Trophoblast cell (in vitro differentiated cells and primary cell): Measurements from ENCODE around the gene GPI.

ENCODE experiments used
- DNase-seq, 2 donors: peaks; one replicate each; pipeline ENCODE4 v3.0.0-alpha.2; 2016
- H2AFZ ChIP-seq: 2 replicates; pipeline ENCODE4 v1.6.1; 2013; ENCODE audit warnings: low read length, moderate library complexity, mild to moderate bottlenecking; ENCODE audit not compliant: insufficient read depth, poor library complexity
- H2AK5ac ChIP-seq: 2 replicates; pipeline ENCODE4 v1.6.1; 2013; ENCODE audit warnings: mild to moderate bottlenecking, low read length
- H2BK120ac ChIP-seq: 2 replicates; pipeline ENCODE4 v1.6.1; 2013; ENCODE audit warnings: low read length, mild to moderate bottlenecking, moderate library complexity; ENCODE audit not compliant: insufficient read depth, poor library complexity
- H2BK12ac ChIP-seq: 2 replicates; pipeline ENCODE4 v1.6.1; 2013; ENCODE audit warnings: mild to moderate bottlenecking, low read length, moderate library complexity
- H2BK5ac ChIP-seq: 2 replicates; pipeline ENCODE4 v1.6.1; 2013; ENCODE audit warnings: low read length, low read depth, moderate library complexity, mild to moderate bottlenecking; ENCODE audit not compliant: poor library complexity
- H3K14ac ChIP-seq: 2 replicates; pipeline ENCODE4 v1.6.1; 2013; ENCODE audit warnings: mild to moderate bottlenecking, low read length
- H3K18ac ChIP-seq: 2 replicates; pipeline ENCODE4 v1.6.1; 2013; ENCODE audit warnings: mild to moderate bottlenecking, low read length
- H3K23ac ChIP-seq: 2 replicates; pipeline ENCODE4 v1.6.1; 2013; ENCODE audit warnings: low read length
- H3K27ac ChIP-seq: 2 replicates; pipeline ENCODE4 v1.5.1; 2013; ENCODE audit warnings: low read depth, mild to moderate bottlenecking, inconsistent platforms, low read length, moderate library complexity
- H3K27me3 ChIP-seq: 2 replicates; pipeline ENCODE4 v1.6.1; 2013; ENCODE audit warnings: inconsistent platforms, mild to moderate bottlenecking, low read length, moderate library complexity; ENCODE audit not compliant: insufficient read depth
- H3K36me3 ChIP-seq, 2 experiments: 1 replicate in 1 of 2; 2 replicates in 1 of 2; pipeline ENCODE4 v1.6.1; 2013; ENCODE audit warnings: low read length in 2 of 2, mild to moderate bottlenecking in 2 of 2, moderate library complexity in 1 of 2; ENCODE audit not compliant: insufficient read depth in 2 of 2, control insufficient read depth in 1 of 2
- H3K4ac ChIP-seq: 2 replicates; pipeline ENCODE4 v1.6.1; 2013; ENCODE audit warnings: low read depth, mild to moderate bottlenecking, low read length, moderate library complexity
- H3K4me1 ChIP-seq, 2 experiments: 1 replicate in 1 of 2; 2 replicates in 1 of 2; pipeline ENCODE4 v1.6.1; 2013; ENCODE audit warnings: low read length in 2 of 2, mild to moderate bottlenecking in 2 of 2, moderate library complexity in 1 of 2; ENCODE audit not compliant: insufficient read depth in 2 of 2, control insufficient read depth in 1 of 2
- H3K4me2 ChIP-seq: 2 replicates; pipeline ENCODE4 v1.6.1; 2013; ENCODE audit warnings: inconsistent platforms, mild to moderate bottlenecking, low read length, moderate library complexity
- H3K4me3 ChIP-seq: 2 replicates; pipeline ENCODE4 v1.5.1; 2013; ENCODE audit warnings: mild to moderate bottlenecking, low read depth, low read length, inconsistent platforms
- H3K79me1 ChIP-seq: one replicate; pipeline ENCODE4 v1.6.1; 2013; ENCODE audit warnings: low read length
- H3K79me2 ChIP-seq: 2 replicates; pipeline ENCODE4 v1.6.1; 2013; ENCODE audit warnings: low read length, mild to moderate bottlenecking; ENCODE audit not compliant: control insufficient read depth, insufficient read depth, poor library complexity
- H3K9ac ChIP-seq: 2 replicates; pipeline ENCODE4 v1.6.1; 2013; ENCODE audit warnings: mild to moderate bottlenecking, low read length
- H3K9me3 ChIP-seq: 2 replicates; pipeline ENCODE4 v1.6.1; 2013; ENCODE audit warnings: low read depth, mild to moderate bottlenecking, control low read depth, inconsistent platforms, low read length; ENCODE audit not compliant: insufficient read depth
- H4K12ac ChIP-seq: 2 replicates; pipeline ENCODE4 v1.6.1; 2013; ENCODE audit warnings: low read depth, mild to moderate bottlenecking, low read length, moderate library complexity
- H4K8ac ChIP-seq: 2 replicates; pipeline ENCODE4 v1.6.1; 2013; ENCODE audit warnings: low read depth, mild to moderate bottlenecking, low read length, moderate library complexity
- H4K91ac ChIP-seq: one replicate; pipeline ENCODE4 v1.6.1; 2013; ENCODE audit warnings: low read depth, mild to moderate bottlenecking, low read length, moderate library complexity
- WGBS: extraction: QIAGEN DNeasy Blood & Tissue Kit; methylation state at CpG from one replicate; pipeline ENCODE4 v1.1.7; 2013; ENCODE audit warnings: missing lambda C conversion rate; ENCODE audit not compliant: insufficient read length, insufficient coverage; ENCODE audit errors: extremely low coverage; 5-methylcytosine and 5-hydroxymethylcytosine counted together

GPI gene

DNA sequence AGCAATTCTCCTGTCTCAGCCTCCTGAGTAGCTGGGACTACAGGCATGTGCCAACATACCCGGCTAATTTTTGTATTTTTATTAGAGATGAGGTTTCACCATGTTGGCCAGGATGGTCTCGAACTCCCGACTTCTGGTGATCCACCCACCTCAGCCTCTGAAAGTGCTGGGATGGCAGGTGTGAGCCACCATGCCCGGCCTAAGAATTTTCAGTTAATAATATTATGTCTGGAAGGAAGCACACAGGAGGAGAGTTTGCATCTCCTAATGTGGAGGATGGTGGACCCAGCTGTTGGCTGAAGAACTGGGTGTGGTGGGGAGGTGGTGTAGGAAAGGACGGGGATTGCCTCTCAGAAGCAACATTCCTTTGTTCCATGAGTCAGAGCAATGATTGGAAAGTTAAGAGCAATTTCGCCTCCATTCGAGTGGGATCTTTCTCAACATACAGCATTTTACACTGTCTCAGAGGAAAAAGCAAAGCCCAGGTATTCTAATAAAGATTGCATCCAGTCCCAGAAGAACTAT lies 51.1 kb downstream of the GPI start:
- H3K4ac ChIP-seq: no peak overlapping the region
- H3K4me1 ChIP-seq: no peaks in the 10 kb centered on the region
- H2AFZ ChIP-seq: no peak overlapping the region
- H4K91ac ChIP-seq: no peak overlapping the region
- H3K79me2 ChIP-seq: no peaks in the 10 kb centered on the region
- H3K9me3 ChIP-seq: peaks cover 2% of the 10 kb centered on the region
- H2AK5ac ChIP-seq: no peak overlapping the region
- no peak overlapping the region for H2BK12ac ChIP-seq
- no peaks in the 10 kb centered on the region for H3K27me3 ChIP-seq
- no CpG with 5 or more reads among the region's 7 CpGs for WGBS
- H3K79me1 ChIP-seq: no peaks in the 10 kb centered on the region
- H3K4me2 ChIP-seq: no peak overlapping the region
- H3K27ac ChIP-seq: no peak overlapping the region
- no peak overlapping the region for H2BK5ac ChIP-seq
- H2BK120ac ChIP-seq: no peak overlapping the region
- H3K36me3 ChIP-seq: peaks cover 7 to 16% of the 10 kb centered on the region in 2 experiments
- no peak overlapping the region for H3K18ac ChIP-seq
- no peak overlapping the region for H3K14ac ChIP-seq
- no peak overlapping the region for H3K23ac ChIP-seq
- no peak overlapping the region for H3K9ac ChIP-seq
- no peak overlapping the region for H3K4me3 ChIP-seq
- H4K12ac ChIP-seq: peak overlapping the region; percentile 24
- no peak overlapping the region for H4K8ac ChIP-seq
- peak in 1 of 2 donors; percentile 33 for DNase-seq

DNA sequence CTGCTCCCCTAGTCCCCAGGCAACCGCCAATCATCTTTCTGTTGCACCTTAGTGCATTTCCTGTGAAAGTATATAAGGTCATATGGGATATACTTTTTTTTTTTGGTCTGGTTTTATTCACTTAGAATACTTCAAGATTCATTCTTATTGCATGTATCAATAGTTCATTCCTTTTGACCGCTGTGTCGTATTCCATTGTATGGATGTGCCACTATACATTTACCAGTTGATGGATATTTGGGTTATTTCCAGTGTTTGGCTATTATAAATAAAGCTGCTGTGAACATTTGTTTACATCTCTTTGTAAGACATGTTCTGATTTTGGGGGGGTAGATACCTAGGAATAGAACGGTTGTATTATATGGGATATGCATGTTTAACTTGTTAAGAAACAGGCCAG lies 53.3 kb downstream of the GPI start:
- Histone ChIP-seq H3K4ac (no peak overlapping the region), H3K18ac (no peak overlapping the region), H3K27ac (no peak overlapping the region), H3K9ac (no peak overlapping the region), H4K12ac (no peak overlapping the region), H3K9me3 (peaks cover 2% of the 10 kb centered on the region), H4K91ac (no peak overlapping the region), H3K4me2 (no peak overlapping the region), H3K14ac (no peak overlapping the region), H3K4me3 (no peak overlapping the region), H2BK120ac (no peak overlapping the region), H4K8ac (no peak overlapping the region), H2AFZ (no peak overlapping the region), H3K23ac (no peak overlapping the region), H3K27me3 (no peaks in the 10 kb centered on the region), H2BK5ac (no peak overlapping the region), H3K79me2 (no peaks in the 10 kb centered on the region), H3K4me1 (no peaks in the 10 kb centered on the region), H3K79me1 (no peaks in the 10 kb centered on the region), H2BK12ac (no peak overlapping the region), H2AK5ac (no peak overlapping the region), H3K36me3 (peaks cover 4 to 16% of the 10 kb centered on the region in 2 experiments)
- DNase-seq: no peak
- no CpG with 5 or more reads among the region's 4 CpGs for WGBS

DNA sequence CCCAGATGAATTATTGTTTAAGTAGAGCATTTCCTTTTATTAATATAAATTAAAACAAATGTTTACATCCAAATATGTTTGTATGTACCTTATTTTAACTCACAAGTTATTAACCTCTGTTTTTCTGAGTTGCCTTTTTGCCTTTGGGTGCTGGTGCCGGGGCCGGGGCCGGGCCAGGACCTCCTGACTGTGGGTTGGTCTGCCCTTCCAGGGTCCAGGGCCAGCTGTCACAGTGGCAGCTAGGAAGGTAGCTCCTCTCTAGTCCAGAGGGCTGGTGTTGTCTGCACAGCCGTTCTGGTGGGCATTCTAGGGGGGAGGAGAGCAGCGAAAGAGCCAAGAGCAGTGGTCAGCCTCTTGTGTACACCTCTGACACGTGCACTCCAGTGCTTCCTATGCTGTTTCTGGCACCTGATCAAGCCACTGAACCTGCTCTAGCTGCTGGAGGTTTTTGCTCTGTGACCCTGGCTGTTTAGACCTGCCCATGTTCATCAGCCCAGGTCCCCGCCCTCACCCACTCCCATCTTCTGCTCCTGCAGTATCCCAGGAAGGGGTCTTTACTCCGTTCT lies 61.2 kb downstream of the GPI start:
- Histone ChIP-seq H3K4me2 (no peak overlapping the region), H4K12ac (no peak overlapping the region), H4K91ac (no peak overlapping the region), H3K4me3 (peak overlapping the region; percentile 37), H4K8ac (no peak overlapping the region), H3K4me1 (no peaks in the 10 kb centered on the region), H3K36me3 (peaks cover 4 to 12% of the 10 kb centered on the region in 2 experiments), H3K27ac (no peak overlapping the region), H3K9ac (no peak overlapping the region), H2AFZ (no peak overlapping the region), H3K9me3 (no peaks in the 10 kb centered on the region), H3K79me2 (peaks cover 17% of the 10 kb centered on the region), H3K14ac (no peak overlapping the region), H2BK12ac (no peak overlapping the region), H2BK120ac (no peak overlapping the region), H3K4ac (no peak overlapping the region), H2AK5ac (peak overlapping the region; percentile 62), H3K18ac (no peak overlapping the region), H3K27me3 (no peaks in the 10 kb centered on the region), H3K79me1 (peaks cover 6% of the 10 kb centered on the region), H2BK5ac (no peak overlapping the region), H3K23ac (no peak overlapping the region)
- DNase-seq: no peak
- no CpG with 5 or more reads among the region's 8 CpGs for WGBS

DNA sequence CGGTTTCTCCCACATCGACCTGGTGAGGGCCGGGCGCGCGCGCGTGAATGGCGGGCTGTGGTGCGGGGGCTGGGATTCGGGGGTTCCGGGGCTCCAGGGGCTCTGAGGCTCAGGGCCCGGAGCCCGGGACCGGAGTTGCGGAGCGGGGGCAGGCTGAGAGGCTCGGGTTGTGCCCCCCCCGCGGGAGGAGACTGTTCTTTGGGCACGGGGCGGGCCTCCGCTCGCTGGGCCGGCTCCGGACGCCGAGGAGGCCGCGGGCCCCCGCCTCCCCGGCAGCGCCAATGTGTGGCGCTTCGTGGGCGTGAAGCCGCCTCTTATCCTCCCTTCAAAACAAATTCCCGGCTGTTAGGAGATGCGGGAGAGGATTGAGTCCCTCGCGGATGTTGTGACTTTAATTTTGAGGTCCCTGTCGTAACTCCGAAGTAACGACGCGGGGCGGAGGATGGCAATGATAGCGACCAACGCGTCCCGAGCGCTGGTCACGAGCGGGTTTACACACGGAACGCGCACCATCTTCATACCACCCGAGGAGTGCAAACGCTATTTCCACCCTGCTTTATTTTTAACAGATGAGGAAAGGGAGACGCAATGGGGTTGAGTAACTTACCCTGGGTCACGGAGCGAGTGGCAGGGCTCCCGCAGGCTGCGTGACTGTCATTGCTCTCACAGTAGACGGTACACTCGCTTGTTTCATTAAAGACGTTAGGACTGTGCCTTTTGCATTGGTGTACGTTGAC lies 63.7 kb downstream of the GPI start:
- Histone ChIP-seq H4K8ac (peak overlapping the region; percentile 66), H3K9me3 (no peaks in the 10 kb centered on the region), H4K91ac (peak overlapping the region; percentile 55), H2BK12ac (no peak overlapping the region), H2BK5ac (peak overlapping the region; percentile 62), H3K4me3 (peak overlapping the region; percentile 92), H3K23ac (peak overlapping the region; percentile 30), H3K4me2 (peak overlapping the region; percentile 84), H2AK5ac (peak overlapping the region; percentile 18), H2BK120ac (peak overlapping the region; percentile 52), H3K9ac (peak overlapping the region; percentile 78), H3K27me3 (no peaks in the 10 kb centered on the region), H3K4ac (peak overlapping the region; percentile 71), H3K4me1 (no peaks in the 10 kb centered on the region), H3K79me1 (peaks cover 6% of the 10 kb centered on the region), H3K14ac (peak overlapping the region; percentile 21), H3K27ac (peak overlapping the region; percentile 44), H3K36me3 (peaks cover 11 to 12% of the 10 kb centered on the region in 2 experiments), H4K12ac (peak overlapping the region; percentile 52), H2AFZ (peak overlapping the region; percentile 67), H3K18ac (peak overlapping the region; percentile 47), H3K79me2 (peaks cover 24% of the 10 kb centered on the region)
- no CpG with 5 or more reads among the region's 68 CpGs for WGBS
- DNase-seq: peak; percentile 42 to 63
